K562 (cell line): ENCODE data around the gene KATNAL2. TPM values are rescaled to one million over a fixed set of nuclear protein-coding genes. Genes with fewer than 3 reads are reported as not detected.
"Not testable (repeated sequence)": the region's sequence is repeated elsewhere in the genome, so short reads cannot be mapped to it uniquely, and the experiment has no call there.

Experiments
- ATAC-seq: fragments of 200-7000 bp; cut with Tn5 transposase; 3 replicates; pipeline ENCODE4 v1.9.1; 2020; ENCODE audit warnings: moderate library complexity
- BruUV-seq: library from RNA; stranded (reverse); fragments of 400-500 nt; replicated peaks from 2 replicates; lab custom pipeline; 2021; lab: Mats Ljungman, UMichigan
- CTCF ChIA-PET: fragments of 300-600 bp; formaldehyde crosslinking; extraction: SDS; loops from one replicate; lab custom pipeline; 2021; ENCODE audit warnings: low intra/inter-chr PET ratio; lab: Yijun Ruan, JAX
- POLR2A ChIA-PET: fragments of 300-600, 350-650 bp; sonication (Branson Sonifier 250); formaldehyde crosslinking; extraction: SDS; loops from one replicate; lab custom pipeline; 2021; ENCODE audit warnings: antibody characterized with exemption, inconsistent platforms; lab: Yijun Ruan, JAX
- DNase-seq, 4 experiments: peaks; one replicate each; pipeline versions ENCODE4 v3.0.0 to v3.0.0-alpha.2; 2011 to 2018; ENCODE audit warnings: low spot score in 3 of 4, mixed read lengths in 3 of 4; ENCODE audit errors: extremely low read depth in 1 of 4
- FAIRE-seq: peaks from 2 replicates; lab custom pipeline; 2011; peaks lifted over from hg19 to GRCh38; lab: Jason Lieb, UNC
- H2AFZ ChIP-seq: 2 replicates; pipeline ENCODE4 v1.6.0; 2011; ENCODE audit warnings: low read depth, low read length, control low read depth, inconsistent platforms
- H3K27ac ChIP-seq: fragments of 200-600 bp; 3 replicates; pipeline ENCODE4 v1.8.0; 2011; ENCODE audit warnings: low read depth, mild to moderate bottlenecking, control low read depth, inconsistent platforms, low read length, moderate library complexity, mixed read lengths; ENCODE audit errors: extremely low read depth
- H3K27me3 ChIP-seq, 2 experiments: fragments of 300-600 bp in 1 of 2; 2 replicates in 1 of 2; 3 replicates in 1 of 2; pipeline versions ENCODE4 v1.6.0 to v1.8.0; 2011; ENCODE audit warnings: inconsistent platforms in 2 of 2, low read length in 2 of 2, mild to moderate bottlenecking in 1 of 2, mixed read lengths in 1 of 2, moderate library complexity in 1 of 2; ENCODE audit not compliant: control insufficient read depth in 2 of 2, insufficient read depth in 2 of 2
- H3K36me3 ChIP-seq: fragments of 300-600 bp; 3 replicates; pipeline ENCODE4 v1.8.0; 2011; ENCODE audit warnings: mild to moderate bottlenecking, low read length, inconsistent platforms; ENCODE audit not compliant: control insufficient read depth, insufficient read depth
- H3K4me1 ChIP-seq, 2 experiments: fragments of 200-600 bp in 1 of 2; replicated peaks in 1 of 2; 2 replicates in 1 of 2; 3 replicates in 1 of 2; pipeline versions ENCODE4 v1.5.1 to v1.8.0; 2011; ENCODE audit warnings: inconsistent platforms in 2 of 2, low read length in 2 of 2, mild to moderate bottlenecking in 1 of 2, mixed read lengths in 1 of 2, moderate library complexity in 1 of 2; ENCODE audit not compliant: control insufficient read depth in 2 of 2, insufficient read depth in 2 of 2
- H3K4me2 ChIP-seq: 2 replicates; pipeline ENCODE4 v1.6.1; 2011; ENCODE audit warnings: low read length, control low read depth, inconsistent platforms, mixed read lengths; ENCODE audit not compliant: insufficient read depth
- H3K4me3 ChIP-seq: fragments of 200-600 bp; sonication (generic), shearing (Covaris generic); 2 replicates; pipeline ENCODE4 v1.5.1; 2016; ENCODE audit warnings: control low read depth, inconsistent platforms
- H3K79me2 ChIP-seq: fragments of 200-600 bp; 3 replicates; pipeline ENCODE4 v1.8.0; 2011; ENCODE audit warnings: low read length, inconsistent platforms; ENCODE audit not compliant: control insufficient read depth, insufficient read depth
- H3K9ac ChIP-seq, 2 experiments: 2 replicates each; pipeline versions ENCODE4 v1.6.0 to v1.6.1; 2011; ENCODE audit warnings: low read depth in 2 of 2, low read length in 2 of 2, control low read depth in 1 of 2, inconsistent platforms in 1 of 2, mild to moderate bottlenecking in 1 of 2, mixed read lengths in 1 of 2; ENCODE audit not compliant: insufficient read depth in 1 of 2
- H3K9me1 ChIP-seq: one replicate; pipeline ENCODE4 v1.6.0; 2011; ENCODE audit warnings: inconsistent platforms, mild to moderate bottlenecking, low read length, moderate library complexity; ENCODE audit not compliant: control insufficient read depth, insufficient read depth
- H3K9me3 ChIP-seq: replicated peaks from 2 replicates; pipeline ENCODE4 v1.5.1; 2011; ENCODE audit warnings: low read depth, low read length, inconsistent platforms; ENCODE audit not compliant: control insufficient read depth, insufficient read depth
- H4K20me1 ChIP-seq: replicated peaks from 2 replicates; pipeline ENCODE4 v1.6.1; 2011; ENCODE audit warnings: low read length, inconsistent platforms, mixed read lengths; ENCODE audit not compliant: control insufficient read depth, insufficient read depth
- AFF4 ChIP-seq: sonication (generic); formaldehyde crosslinking; IDR thresholded peaks from 2 replicates; pipeline ENCODE4 v1.8.0; 2023; ENCODE audit warnings: mild to moderate bottlenecking, missing genetic modification reagents
- CBX2 ChIP-seq: fragments of 200-600 bp; sonication (generic); IDR thresholded peaks from one replicate; pipeline ENCODE4 v1.6.1; 2012; ENCODE audit warnings: mild to moderate bottlenecking, low read length, inconsistent platforms; ENCODE audit not compliant: insufficient read depth, poor library complexity, severe bottlenecking
- RFX1 ChIP-seq: fragments of 450-650 bp; IDR thresholded peaks from 2 replicates; pipeline ENCODE4 v1.6.1; 2016; ENCODE audit warnings: mild to moderate bottlenecking, moderate library complexity
- TGIF2 ChIP-seq: sonication (generic); formaldehyde crosslinking; IDR thresholded peaks from 2 replicates; pipeline ENCODE4 v1.8.1; 2022; ENCODE audit warnings: mild to moderate bottlenecking, missing genetic modification reagents, moderate library complexity
- ZBTB40 ChIP-seq, 2 experiments: fragments of 450-650 bp in 1 of 2; sonication (generic) in 1 of 2; formaldehyde crosslinking in 1 of 2; IDR thresholded peaks; 2 replicates each; pipeline versions ENCODE4 v1.7.1 to v1.9.0; 2016 to 2022; ENCODE audit warnings: inconsistent platforms in 1 of 2, mild to moderate bottlenecking in 1 of 2, missing genetic modification reagents in 1 of 2
- ZNF253 ChIP-seq: fragments of 250-450 bp; sonication (Bioruptor Pico); conservative IDR thresholded peaks from 2 replicates; pipeline ENCODE4 v1.6.1; 2021; ENCODE audit warnings: mild to moderate bottlenecking
- ZNF766 ChIP-seq: fragments of 200-800 bp; sonication (Bioruptor generic); conservative IDR thresholded peaks from 2 replicates; pipeline ENCODE4 v1.6.1; 2016; ENCODE audit warnings: missing genetic modification characterization, missing compliant biosample characterization
- WGBS: fragments of 100-300 bp; shearing (Covaris generic); methylation state at CpG from one replicate; pipeline ENCODE4 v1.1.6; 2016; ENCODE audit warnings: low coverage, mixed read lengths; ENCODE audit not compliant: insufficient coverage; ENCODE audit errors: missing lambda C conversion rate; 5-methylcytosine and 5-hydroxymethylcytosine counted together
- in situ Hi-C: fragments of 300-500 bp; cut with MboI; formaldehyde crosslinking; loops from 4 replicates; pipeline ENCODE4 v1.15.0; 2018; ENCODE audit warnings: inconsistent platforms, mixed read lengths
- intact Hi-C: fragments of 100-400 bp; cut with micrococcal nuclease; formaldehyde crosslinking; loops from 2 replicates; pipeline ENCODE4 v1.14.2; 2022
- polyA plus RNA-seq, 8 experiments: library from polyadenylated mRNA; depleted of rRNA in 4 of 8; stranded (reverse) in 5 of 8; unstranded in 3 of 8; fragments of >200 nt; fragmentation: Nextera tagmentation in 2 of 8; fragmentation: Illumina TruSeq in 1 of 8; extraction: Ambion mirVana in 2 of 8; extraction: Trizol in 1 of 8; gene quantifications; 2 replicates each; pipeline versions ENCODE4 v1.2.1 to v1.2.3, GENCODE V29; 2011 to 2014; ENCODE audit warnings: inconsistent platforms in 1 of 8, missing spikeins in 1 of 8
- total RNA-seq, 7 experiments: library from RNA; depleted of rRNA in 6 of 7; stranded (reverse); fragments of >200 nt in 6 of 7; fragmentation: Illumina TruSeq in 2 of 7; extraction: Trizol in 2 of 7; gene quantifications; 2 replicates each; pipeline versions ENCODE4 v1.2.1 to v1.2.3, GENCODE V29; 2011 to 2021; ENCODE audit warnings: low replicate concordance in 1 of 7

The KATNAL2 gene
- total and polyA plus RNA-seq, 9 of the 15 experiments (the other 6 are each of a cell fraction or from before 2014, with no cell fraction given): 0.08 to 1.2 (median 0.48) TPM

- TF ChIP-seq ZBTB40 (IDR thresholded peaks at IDR 0.05) (no peak), ZBTB40 (CRISPR knock-in tag; IDR thresholded peaks at IDR 0.05) (no peak), RFX1 (no peak), TGIF2 (CRISPR knock-in tag) (no peak), ZNF766 (no peak), ZNF253 (no peak), AFF4 (no peak), CBX2 (no peak)
- TF ChIP-seq, all 486 proteins: peak for 0
Observed at GRCh38 chr18:47032945-47033344, 115.5 kb downstream of the KATNAL2 start (continued).

- H3K36me3 ChIP-seq, H3K9me3 ChIP-seq, H3K4me1 ChIP-seq, POLR2A ChIA-PET, H2AFZ ChIP-seq, CTCF ChIA-PET, BruUV-seq, H3K9ac ChIP-seq, H3K4me2 ChIP-seq, H3K9me1 ChIP-seq, H3K27ac ChIP-seq, H3K79me2 ChIP-seq, H3K4me3 ChIP-seq, ATAC-seq, in situ Hi-C loops, DNase-seq, intact Hi-C loops, FAIRE-seq, H4K20me1 ChIP-seq: not testable (repeated sequence)
- WGBS: 9% methylated on average over 15 of the region's 28 CpGs
- H3K27me3 ChIP-seq: peaks cover 21 to 37% of the 10 kb centered on the region in 2 experiments
Observed at GRCh38 chr18:47034591-47034990, 117.2 kb downstream of the KATNAL2 start.
